Measurements from ENCODE around the gene TRERF1.

GRCh38 chr6:42352856-42353564 lies 98.7 kb downstream of the TRERF1 start:
- TF ChIP-seq, protein P1, sequence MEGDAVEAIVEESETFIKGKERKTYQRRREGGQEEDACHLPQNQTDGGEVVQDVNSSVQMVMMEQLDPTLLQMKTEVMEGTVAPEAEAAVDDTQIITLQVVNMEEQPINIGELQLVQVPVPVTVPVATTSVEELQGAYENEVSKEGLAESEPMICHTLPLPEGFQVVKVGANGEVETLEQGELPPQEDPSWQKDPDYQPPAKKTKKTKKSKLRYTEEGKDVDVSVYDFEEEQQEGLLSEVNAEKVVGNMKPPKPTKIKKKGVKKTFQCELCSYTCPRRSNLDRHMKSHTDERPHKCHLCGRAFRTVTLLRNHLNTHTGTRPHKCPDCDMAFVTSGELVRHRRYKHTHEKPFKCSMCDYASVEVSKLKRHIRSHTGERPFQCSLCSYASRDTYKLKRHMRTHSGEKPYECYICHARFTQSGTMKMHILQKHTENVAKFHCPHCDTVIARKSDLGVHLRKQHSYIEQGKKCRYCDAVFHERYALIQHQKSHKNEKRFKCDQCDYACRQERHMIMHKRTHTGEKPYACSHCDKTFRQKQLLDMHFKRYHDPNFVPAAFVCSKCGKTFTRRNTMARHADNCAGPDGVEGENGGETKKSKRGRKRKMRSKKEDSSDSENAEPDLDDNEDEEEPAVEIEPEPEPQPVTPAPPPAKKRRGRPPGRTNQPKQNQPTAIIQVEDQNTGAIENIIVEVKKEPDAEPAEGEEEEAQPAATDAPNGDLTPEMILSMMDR (IDR thresholded peaks at IDR 0.05): no peak
- TF ChIP-seq EZH2 (IDR thresholded peaks at IDR 0.05): no peak
